Measurements from ENCODE around the gene OR52E8.

The OR52E8 gene

GRCh38 chr11:5857590-5857989 lies at the start of gene OR52E8:
Gene OR52E8, minus strand, starts transcription at chr11:5857690. Its CDS starts 0 bp downstream, at chr11:5857690.
- no peak for DNase-seq

- no peak for DNase-seq
Measured at GRCh38 chr11:5899534-5899933, 42.0 kb upstream of the OR52E8 start.

GRCh38 chr11:5892908-5893307 lies 35.4 kb upstream of the OR52E8 start, which contains the start of gene OR52E5:
Gene OR52E5, plus strand, starts transcription at chr11:5893208. Its CDS starts 7,569 bp downstream, at chr11:5900777.
- DNase-seq: no peak

GRCh38 chr11:5891216-5891800 lies 33.8 kb upstream of the OR52E8 start:
- DNase-seq: no peak

- DNase-seq: no peak
Measured at GRCh38 chr11:5887661-5888060, 30.2 kb upstream of the OR52E8 start.

GRCh38 chr11:5887172-5887571 lies 29.7 kb upstream of the OR52E8 start:
- DNase-seq: no peak

GRCh38 chr11:5881756-5882155 lies 24.3 kb upstream of the OR52E8 start:
- DNase-seq: no peak

- DNase-seq: no peak
Measured at GRCh38 chr11:5880329-5880728, 22.8 kb upstream of the OR52E8 start, which contains the start of gene OR52E4. Gene OR52E4, plus strand, starts transcription at chr11:5880629. Its CDS starts 3,664 bp downstream, at chr11:5884293.

- no peak for DNase-seq
Measured at GRCh38 chr11:5878564-5878963, 21.1 kb upstream of the OR52E8 start.

- DNase-seq: no peak
Measured at GRCh38 chr11:5865826-5866225, 8.3 kb upstream of the OR52E8 start.

- DNase-seq: no peak
Measured at GRCh38 chr11:5851002-5851401, 6.5 kb downstream of the OR52E8 start.

GRCh38 chr11:5847711-5848110 lies 9.8 kb downstream of the OR52E8 start:
- no peak for DNase-seq

- no peak for DNase-seq
Measured at GRCh38 chr11:5846701-5847100, 10.8 kb downstream of the OR52E8 start.

- DNase-seq: no peak
Measured at GRCh38 chr11:5841797-5842196, 15.7 kb downstream of the OR52E8 start, which contains the start of gene OR52E6. Gene OR52E6, minus strand, starts transcription at chr11:5841897. Its CDS starts 0 bp downstream, at chr11:5841897.

- no peak for DNase-seq
Measured at GRCh38 chr11:5837695-5838094, 19.8 kb downstream of the OR52E8 start.

GRCh38 chr11:5833446-5833845 lies 24.0 kb downstream of the OR52E8 start:
- DNase-seq: no peak

GRCh38 chr11:5831196-5831829 lies 26.2 kb downstream of the OR52E8 start:
- DNase-seq: no peak

- no peak for DNase-seq
Measured at GRCh38 chr11:5818245-5818886, 39.1 kb downstream of the OR52E8 start.

- peak; percentile 44 for DNase-seq
Measured at GRCh38 chr11:5815534-5815933, 42.0 kb downstream of the OR52E8 start.

GRCh38 chr11:5809905-5810795 lies 47.3 kb downstream of the OR52E8 start:
- no peak for DNase-seq

GRCh38 chr11:5809122-5809519 lies 48.4 kb downstream of the OR52E8 start:
- DNase-seq: no peak

GRCh38 chr11:5808500-5809121 lies 48.9 kb downstream of the OR52E8 start, which contains the start of gene OR52N2:
Gene OR52N2, plus strand, starts transcription at chr11:5808924. Its CDS starts 11,412 bp downstream, at chr11:5820336.
- no peak for DNase-seq
